H9 (cell line): ENCODE results near the gene FMNL3. TPM values are rescaled to one million over a fixed set of nuclear protein-coding genes. Genes with fewer than 3 reads are reported as not detected.
A peak's percentile ranks its signal among the peaks of the same experiment; 100 is the strongest.

ENCODE experiments used
- DNase-seq: peaks from one replicate; pipeline ENCODE4 v3.0.0-alpha.2; 2017
- H2AFZ ChIP-seq: one replicate; pipeline ENCODE4 v1.6.1; 2013; ENCODE audit warnings: mild to moderate bottlenecking, low read length, control low read depth, moderate library complexity
- H2AK5ac ChIP-seq: 2 replicates; pipeline ENCODE4 v1.6.1; 2013; ENCODE audit warnings: low read length, control low read depth, mixed read lengths; ENCODE audit not compliant: insufficient read length
- H2BK120ac ChIP-seq: one replicate; pipeline ENCODE4 v1.6.1; 2013; ENCODE audit warnings: low read depth, mild to moderate bottlenecking, low read length, control low read depth, inconsistent platforms; ENCODE audit not compliant: poor library complexity, severe bottlenecking
- H2BK12ac ChIP-seq: 2 replicates; pipeline ENCODE4 v1.6.1; 2013; ENCODE audit warnings: low read length, control low read depth, mixed read lengths, low read depth; ENCODE audit not compliant: insufficient read length
- H2BK15ac ChIP-seq: 2 replicates; pipeline ENCODE4 v1.6.1; 2013; ENCODE audit warnings: low read depth, low read length, control low read depth
- H2BK20ac ChIP-seq: one replicate; pipeline ENCODE4 v1.6.1; 2013; ENCODE audit warnings: low read depth, mild to moderate bottlenecking, low read length, control low read depth, inconsistent platforms; ENCODE audit not compliant: poor library complexity, severe bottlenecking
- H2BK5ac ChIP-seq: 2 replicates; pipeline ENCODE4 v1.6.1; 2013; ENCODE audit warnings: low read length, control low read depth, mixed read lengths; ENCODE audit not compliant: insufficient read length
- H3K14ac ChIP-seq: 2 replicates; pipeline ENCODE4 v1.6.1; 2013; ENCODE audit warnings: low read length, control low read depth; ENCODE audit not compliant: insufficient read depth
- H3K18ac ChIP-seq: 2 replicates; pipeline ENCODE4 v1.6.1; 2013; ENCODE audit warnings: low read depth, mild to moderate bottlenecking, mixed read lengths, low read length, control low read depth; ENCODE audit not compliant: insufficient read length
- H3K23ac ChIP-seq: 2 replicates; pipeline ENCODE4 v1.6.1; 2013; ENCODE audit warnings: low read length, control low read depth, mixed read lengths, low read depth; ENCODE audit not compliant: insufficient read length
- H3K23me2 ChIP-seq: 2 replicates; pipeline ENCODE4 v1.6.1; 2013; ENCODE audit warnings: low read depth, mild to moderate bottlenecking, mixed read lengths, low read length, control low read depth; ENCODE audit not compliant: insufficient read length, poor library complexity, severe bottlenecking
- H3K27ac ChIP-seq: 2 replicates; pipeline ENCODE4 v1.5.1; 2013; ENCODE audit warnings: low read length, control low read depth, mixed read lengths, low read depth; ENCODE audit not compliant: insufficient read length
- H3K27me3 ChIP-seq: 2 replicates; pipeline ENCODE4 v1.6.1; 2013; ENCODE audit warnings: low read length, control low read depth, inconsistent platforms; ENCODE audit not compliant: insufficient read depth
- H3K4ac ChIP-seq: 2 replicates; pipeline ENCODE4 v1.6.1; 2013; ENCODE audit warnings: low read depth, mild to moderate bottlenecking, control low read depth, inconsistent platforms, low read length, moderate library complexity
- H3K4me1 ChIP-seq: 2 replicates; pipeline ENCODE4 v1.6.1; 2013; ENCODE audit warnings: low read length, control low read depth, inconsistent platforms; ENCODE audit not compliant: insufficient read depth
- H3K4me2 ChIP-seq: 2 replicates; pipeline ENCODE4 v1.6.1; 2013; ENCODE audit warnings: low read length, control low read depth, mixed read lengths; ENCODE audit not compliant: insufficient read length, insufficient read depth
- H3K56ac ChIP-seq: 2 replicates; pipeline ENCODE4 v1.6.1; 2013; ENCODE audit warnings: low read depth, mild to moderate bottlenecking, mixed read lengths, low read length, control low read depth; ENCODE audit not compliant: insufficient read length
- H3K79me1 ChIP-seq: 2 replicates; pipeline ENCODE4 v1.6.1; 2013; ENCODE audit warnings: low read depth, mild to moderate bottlenecking, moderate library complexity, low read length, control low read depth, inconsistent platforms; ENCODE audit not compliant: insufficient read depth, poor library complexity, severe bottlenecking
- H3K79me2 ChIP-seq: 2 replicates; pipeline ENCODE4 v1.6.1; 2013; ENCODE audit warnings: low read length, control low read depth, inconsistent platforms; ENCODE audit not compliant: insufficient read depth
- H3K9ac ChIP-seq: 2 replicates; pipeline ENCODE4 v1.6.1; 2013; ENCODE audit warnings: low read length, control low read depth, mixed read lengths; ENCODE audit not compliant: insufficient read length; ENCODE audit errors: extremely low read depth
- H3K9me3 ChIP-seq: one replicate; pipeline ENCODE4 v1.6.1; 2013; ENCODE audit warnings: low read depth, low read length, inconsistent platforms; ENCODE audit not compliant: control insufficient read depth
- H3T11ph ChIP-seq: one replicate; pipeline ENCODE4 v1.6.1; 2013; ENCODE audit warnings: mild to moderate bottlenecking, low read length, control low read depth, inconsistent platforms
- H4K20me1 ChIP-seq: one replicate; pipeline ENCODE4 v1.6.1; 2013; ENCODE audit not compliant: control insufficient read depth, insufficient read length, insufficient read depth
- H4K5ac ChIP-seq: 2 replicates; pipeline ENCODE4 v1.6.1; 2013; ENCODE audit warnings: low read depth, mild to moderate bottlenecking, mixed read lengths, low read length, control low read depth; ENCODE audit not compliant: insufficient read length
- H4K8ac ChIP-seq: replicated peaks from 2 replicates; pipeline ENCODE4 v1.6.1; 2013; ENCODE audit warnings: low read length, control low read depth, mixed read lengths, low read depth; ENCODE audit not compliant: insufficient read length
- H4K91ac ChIP-seq: 2 replicates; pipeline ENCODE4 v1.6.1; 2013; ENCODE audit warnings: low read depth, mild to moderate bottlenecking, moderate library complexity, mixed read lengths, low read length, control low read depth; ENCODE audit not compliant: insufficient read length
- H3K27ac Mint-ChIP-seq, 3 experiments: 2 replicates in 2 of 3; 3 replicates in 1 of 3; pipeline ENCODE4 v1.8.0; 2020 to 2021; ENCODE audit warnings: mixed read lengths in 3 of 3, mild to moderate bottlenecking in 1 of 3, moderate library complexity in 1 of 3
- H3K27me3 Mint-ChIP-seq: 2 replicates; pipeline ENCODE4 v1.8.0; 2021; ENCODE audit warnings: low read depth, mild to moderate bottlenecking, moderate library complexity, mixed read lengths
- H3K36me3 Mint-ChIP-seq, 3 experiments: 2 replicates in 2 of 3; 3 replicates in 1 of 3; pipeline ENCODE4 v1.8.0; 2020 to 2021; ENCODE audit warnings: low read depth in 3 of 3, mixed read lengths in 3 of 3; ENCODE audit not compliant: insufficient read depth in 1 of 3
- H3K4me1 Mint-ChIP-seq, 2 experiments: 2 replicates each; pipeline ENCODE4 v1.8.0; 2020; ENCODE audit warnings: mixed read lengths in 2 of 2
- H3K4me3 Mint-ChIP-seq, 2 experiments: 2 replicates in 1 of 2; 3 replicates in 1 of 2; pipeline ENCODE4 v1.8.0; 2020 to 2021; ENCODE audit warnings: mild to moderate bottlenecking in 2 of 2, mixed read lengths in 2 of 2, moderate library complexity in 1 of 2
- H3K9me3 Mint-ChIP-seq, 2 experiments: 2 replicates in 1 of 2; 3 replicates in 1 of 2; pipeline ENCODE4 v1.8.0; 2020; ENCODE audit warnings: mild to moderate bottlenecking in 2 of 2, mixed read lengths in 2 of 2, moderate library complexity in 1 of 2
- CTCF ChIP-seq: fragments of 200-600 bp; sonication (generic); conservative IDR thresholded peaks from 3 replicates; pipeline ENCODE4 v1.8.0; 2021; ENCODE audit warnings: antibody characterized with exemption, mild to moderate bottlenecking
- WGBS: extraction: QIAGEN DNeasy Blood & Tissue Kit; methylation state at CpG from one replicate; pipeline ENCODE4 v1.1.7; 2013; ENCODE audit warnings: missing lambda C conversion rate, low lambda C conversion rate, mixed read lengths; ENCODE audit not compliant: insufficient read length; ENCODE audit errors: extremely low coverage; 5-methylcytosine and 5-hydroxymethylcytosine counted together
- total RNA-seq: library from RNA; stranded (reverse); gene quantifications from 2 replicates; pipeline ENCODE4 v1.2.1, GENCODE V29; 2021

Gene FMNL3
- total RNA-seq, 1 experiment from 2014 or later: 22.8 TPM

GRCh38 chr12:49624921-49625577, 82.2 kb downstream of the FMNL3 start:
- no peaks in the 10 kb centered on the region for H3K9me3 Mint-ChIP-seq
- Histone ChIP-seq H3K23me2 (peaks cover 6% of the 10 kb centered on the region), H4K8ac (no peak overlapping the region), H3K9me3 (no peaks in the 10 kb centered on the region), H3K23ac (no peak overlapping the region), H2BK12ac (no peak overlapping the region), H3K4ac (no peak overlapping the region), H3K14ac (no peak overlapping the region), H2BK5ac (no peak overlapping the region), H2BK120ac (no peak overlapping the region), H3K27me3 (no peaks in the 10 kb centered on the region), H3K18ac (no peak overlapping the region), H3K4me1 (no peaks in the 10 kb centered on the region), H3K79me1 (no peaks in the 10 kb centered on the region), H3K56ac (no peak overlapping the region), H2AK5ac (no peak overlapping the region), H3K4me2 (no peak overlapping the region), H3K27ac (no peak overlapping the region), H2AFZ (no peak overlapping the region), H3K79me2 (no peaks in the 10 kb centered on the region), H4K5ac (no peak overlapping the region), H2BK15ac (no peak overlapping the region), H3T11ph (no peak overlapping the region), H3K9ac (no peak overlapping the region), H2BK20ac (no peak overlapping the region), H4K20me1 (no peaks in the 10 kb centered on the region), H4K91ac (no peak overlapping the region)
- no peak for DNase-seq
- TF ChIP-seq CTCF: no peak
- no CpG with 5 or more reads among the region's 4 CpGs for WGBS
- H3K27me3 Mint-ChIP-seq: no peaks in the 10 kb centered on the region; the same call in 1 of the 2 replicates
- H3K36me3 Mint-ChIP-seq: no peaks in the 10 kb centered on the region; a peak in 1 of 7 replicates
- peak overlapping the region in 1 of 3 experiments; percentile 74; a peak in 2 of 7 replicates for H3K27ac Mint-ChIP-seq
- H3K4me1 Mint-ChIP-seq: peaks cover 23 to 25% of the 10 kb centered on the region in 2 experiments
- H3K4me3 Mint-ChIP-seq: peak overlapping the region; percentile 30 to 66; a peak in 3 of 5 replicates
